Effector CD8-positive, alpha-beta T cell (primary cell): ENCODE data around the gene CKM.
"Not testable (repeated sequence)": the region's sequence is repeated elsewhere in the genome, so short reads cannot be mapped to it uniquely, and the experiment has no call there.

Source experiments
- DNase-seq: peaks from one replicate; lab custom pipeline; 2025; lab: John Stamatoyannopoulos, UW

Gene CKM

DNA sequence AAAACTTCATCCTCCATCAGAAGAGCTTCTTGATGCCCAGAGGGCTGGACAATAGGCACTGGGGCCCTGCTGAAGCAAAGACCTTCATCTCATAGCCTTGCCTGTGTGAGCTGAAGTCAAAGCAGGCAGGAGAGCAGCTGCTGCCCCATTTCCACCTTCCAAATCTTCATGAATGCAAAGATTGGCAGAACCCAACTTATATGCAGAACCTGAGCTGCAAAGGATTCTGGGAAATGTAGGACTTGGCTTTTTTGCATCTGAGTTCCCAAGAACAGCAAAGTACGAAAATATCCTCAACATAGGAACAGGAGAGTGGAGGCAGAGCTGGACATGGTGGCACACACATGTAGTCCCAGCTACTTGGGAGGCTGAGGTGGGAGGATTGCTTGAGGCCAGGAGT lies 30.8 kb downstream of the CKM start:
- no peak for DNase-seq

DNA sequence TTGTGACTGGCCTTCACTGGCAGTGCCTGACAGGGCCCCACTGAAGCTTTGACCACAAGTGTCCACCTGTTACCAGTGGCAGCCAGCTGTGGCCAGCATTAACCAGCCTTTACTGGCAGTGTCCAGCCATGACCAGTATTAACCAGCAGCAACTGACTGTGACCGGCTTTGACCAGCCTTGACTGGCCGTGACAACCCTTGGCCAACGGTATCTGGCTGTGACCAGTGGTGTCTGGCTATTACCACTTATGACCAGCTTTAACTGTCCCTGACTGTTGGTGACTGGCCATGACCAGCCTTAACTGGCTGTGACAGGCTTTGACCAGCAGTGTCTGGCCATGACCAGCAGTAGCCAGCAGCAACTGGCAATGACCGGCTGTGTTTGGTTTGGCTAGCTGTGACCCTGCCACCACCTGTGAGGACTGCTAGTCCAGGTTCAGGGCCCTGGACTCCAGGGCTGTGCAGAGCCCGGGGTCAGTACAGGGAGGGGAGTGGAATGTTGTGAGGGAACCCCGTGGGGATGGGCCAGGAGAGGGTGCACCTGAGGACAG lies 32.2 kb downstream of the CKM start:
- no peak for DNase-seq

DNA sequence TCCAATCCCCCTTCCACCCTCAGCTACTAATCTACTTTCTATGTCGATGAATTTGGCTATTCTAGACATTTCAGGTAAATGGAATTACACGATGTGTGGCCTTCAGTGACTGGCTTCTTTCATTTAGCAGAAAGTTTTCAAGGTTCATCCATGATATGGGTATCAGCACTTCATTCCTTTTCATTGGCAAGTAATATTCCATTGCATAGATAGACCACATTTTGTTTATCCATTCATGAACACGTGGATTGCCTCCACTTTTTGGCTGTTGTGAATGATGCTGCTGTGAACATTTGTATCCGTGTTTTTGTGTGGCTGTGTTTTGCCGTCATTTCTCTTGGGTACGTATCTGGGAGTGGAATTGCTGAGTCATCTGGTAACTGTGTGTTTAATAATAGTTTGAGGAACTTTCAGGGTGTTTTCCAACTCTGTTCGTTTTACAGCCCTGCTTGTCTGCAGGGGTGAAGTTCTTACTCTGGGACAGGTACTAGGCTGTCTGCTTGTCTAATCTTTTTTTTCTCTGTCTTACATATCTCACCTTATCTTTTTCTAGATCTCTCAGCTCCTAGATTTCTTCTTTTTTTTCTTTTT lies 39.1 kb downstream of the CKM start:
- no peak for DNase-seq

- DNase-seq, result no peak
Observed at GRCh38 chr19:45280471-45280961, 42.2 kb downstream of the CKM start.

GRCh38 chr19:45279587-45280192 lies 43.0 kb downstream of the CKM start:
- DNase-seq, result no peak

- DNase-seq, result no peak
Observed at GRCh38 chr19:45278087-45278486, 44.6 kb downstream of the CKM start.

DNA sequence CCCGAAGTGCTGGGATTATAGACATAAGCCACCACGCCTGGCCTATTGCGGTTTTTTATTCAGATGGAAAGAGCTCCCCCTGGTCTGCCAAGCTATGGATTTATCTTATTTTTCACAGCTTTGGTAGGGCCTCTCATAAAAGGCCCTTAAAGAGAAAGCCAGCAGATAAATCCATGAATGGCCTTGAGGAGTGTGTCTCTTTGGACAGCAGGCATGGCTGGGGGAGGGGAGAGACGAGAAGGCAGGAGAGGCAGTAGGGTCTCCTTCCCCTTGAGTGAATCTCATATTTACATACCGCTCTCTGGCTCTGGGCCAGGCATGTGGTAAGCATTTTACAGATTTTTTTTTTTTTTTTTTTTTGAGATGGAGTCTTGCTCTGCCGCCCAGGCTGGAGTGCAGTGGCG lies 46.4 kb downstream of the CKM start:
- no peak for DNase-seq

DNA sequence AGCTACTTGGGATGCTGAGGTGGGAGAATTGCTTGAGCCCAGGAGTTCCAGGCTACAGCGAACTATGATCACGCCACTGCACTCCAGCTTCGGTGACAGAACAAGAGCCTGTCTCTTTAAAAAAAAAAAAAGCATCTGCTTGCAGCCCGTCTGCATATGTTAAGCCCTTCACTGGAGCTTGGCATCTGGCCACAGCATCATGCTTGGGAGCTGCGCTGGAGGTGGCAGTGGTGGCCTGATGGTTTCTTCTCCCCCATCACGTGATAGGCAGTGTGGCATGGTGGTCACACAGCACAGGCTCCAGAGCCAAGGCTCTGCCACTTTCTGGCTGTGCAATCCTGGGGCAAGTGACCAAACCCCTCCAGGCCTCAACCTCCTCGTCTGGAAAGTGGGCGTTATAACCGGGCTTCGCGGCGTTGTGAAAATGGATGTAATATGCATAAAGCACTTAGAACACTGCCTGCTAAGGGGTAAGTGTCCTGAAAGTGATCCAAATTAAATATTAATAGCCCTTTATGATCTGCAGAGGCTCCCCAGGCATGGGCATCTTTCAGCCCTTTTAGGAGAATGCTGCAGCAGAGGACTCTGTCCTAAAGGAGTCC lies 47.2 kb downstream of the CKM start:
- no peak for DNase-seq

GRCh38 chr19:45273521-45273855 lies 49.2 kb downstream of the CKM start:
- no peak for DNase-seq

DNA sequence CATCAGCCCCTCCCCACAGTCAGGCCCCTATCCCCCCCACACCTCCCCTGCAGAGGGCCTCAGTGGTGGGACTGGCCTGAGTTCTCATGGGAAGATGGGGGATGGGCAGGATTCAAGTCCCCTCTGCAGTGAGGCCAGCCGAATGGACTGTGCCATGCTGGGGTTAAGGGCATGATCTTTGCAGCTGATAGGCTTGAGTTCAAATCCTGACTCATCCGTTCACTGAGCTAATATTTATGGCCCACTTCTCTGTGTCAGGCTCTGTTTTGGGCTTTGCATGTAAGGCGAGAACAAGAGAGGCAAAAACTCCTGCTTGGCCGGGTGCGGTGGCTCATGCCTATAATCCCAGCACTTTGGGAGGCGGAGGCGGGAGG lies 51.0 kb downstream of the CKM start:
- no peak for DNase-seq

DNA sequence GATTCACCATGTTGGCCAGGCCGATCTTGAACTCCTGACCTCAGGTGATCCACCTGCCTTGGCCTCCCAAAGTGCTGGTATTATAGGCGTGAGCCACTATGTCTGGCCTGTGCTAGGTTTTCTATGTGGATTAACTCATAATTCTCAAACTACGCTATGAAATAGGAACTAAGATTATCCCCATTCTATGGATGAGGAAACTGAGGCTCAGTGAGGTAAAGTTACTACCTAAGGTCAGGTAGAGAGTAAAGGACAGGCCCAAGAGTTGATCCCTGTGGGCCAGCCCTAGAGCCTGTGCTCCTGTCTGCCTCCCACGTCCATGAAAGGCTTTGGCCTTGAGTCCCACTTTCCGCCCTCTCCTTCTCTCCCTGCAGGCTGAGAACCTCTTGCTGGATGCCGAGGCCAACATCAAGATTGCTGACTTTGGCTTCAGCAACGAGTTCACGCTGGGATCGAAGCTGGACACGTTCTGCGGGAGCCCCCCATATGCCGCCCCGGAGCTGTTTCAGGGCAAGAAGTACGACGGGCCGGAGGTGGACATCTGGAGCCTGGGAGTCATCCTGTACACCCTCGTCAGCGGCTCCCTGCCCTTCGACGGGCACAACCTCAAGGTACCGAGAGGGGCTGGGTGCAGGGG lies 51.5 kb downstream of the CKM start:
- no peak for DNase-seq

GRCh38 chr19:45269939-45270338 lies 52.7 kb downstream of the CKM start:
- DNase-seq, result not testable (repeated sequence)

DNA sequence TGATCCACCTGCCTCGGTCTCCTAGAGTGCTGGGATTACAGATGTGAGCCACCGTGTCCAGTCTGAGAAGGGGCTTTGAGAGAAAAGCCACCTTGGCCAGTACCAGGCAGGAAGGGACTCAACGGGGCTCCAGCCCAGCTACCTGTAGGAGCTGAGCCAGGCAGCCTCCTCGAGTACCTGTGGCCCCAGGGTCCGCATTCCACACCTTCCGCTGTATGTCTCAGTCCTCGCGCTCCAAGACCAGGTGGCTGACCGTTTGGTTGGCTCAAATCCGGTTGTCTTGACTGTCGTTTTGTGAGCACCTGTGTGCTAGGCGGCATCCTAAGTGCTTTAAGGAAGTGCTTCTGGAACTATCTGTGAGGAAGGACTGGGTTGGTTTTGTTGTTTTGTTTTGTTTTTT lies 55.4 kb downstream of the CKM start:
- DNase-seq, result no peak

- no peak for DNase-seq
Observed at GRCh38 chr19:45265375-45265774, 57.3 kb downstream of the CKM start.

GRCh38 chr19:45264781-45265317 lies 57.8 kb downstream of the CKM start:
- no peak for DNase-seq

DNA sequence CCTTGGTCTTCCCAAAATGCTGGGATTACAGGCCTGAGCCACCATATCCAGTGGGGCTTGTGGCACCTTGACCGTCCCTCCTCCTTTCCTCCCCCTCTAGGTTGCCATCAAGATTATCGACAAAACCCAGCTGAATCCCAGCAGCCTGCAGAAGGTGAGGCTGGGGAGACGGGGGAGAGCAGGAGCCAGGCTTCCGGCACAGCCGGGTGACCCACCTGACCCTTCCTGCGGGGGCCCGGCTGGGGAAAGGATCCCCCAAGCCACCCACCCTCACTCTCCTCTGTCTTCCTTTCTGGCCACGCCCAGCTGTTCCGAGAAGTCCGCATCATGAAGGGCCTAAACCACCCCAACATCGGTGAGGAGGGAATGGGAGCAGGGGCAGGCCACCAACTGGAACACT lies 59.7 kb downstream of the CKM start:
- no peak for DNase-seq

- no peak for DNase-seq
Observed at GRCh38 chr19:45262570-45262969, 60.1 kb downstream of the CKM start.

GRCh38 chr19:45258862-45259261 lies 63.8 kb downstream of the CKM start:
- DNase-seq, result no peak

DNA sequence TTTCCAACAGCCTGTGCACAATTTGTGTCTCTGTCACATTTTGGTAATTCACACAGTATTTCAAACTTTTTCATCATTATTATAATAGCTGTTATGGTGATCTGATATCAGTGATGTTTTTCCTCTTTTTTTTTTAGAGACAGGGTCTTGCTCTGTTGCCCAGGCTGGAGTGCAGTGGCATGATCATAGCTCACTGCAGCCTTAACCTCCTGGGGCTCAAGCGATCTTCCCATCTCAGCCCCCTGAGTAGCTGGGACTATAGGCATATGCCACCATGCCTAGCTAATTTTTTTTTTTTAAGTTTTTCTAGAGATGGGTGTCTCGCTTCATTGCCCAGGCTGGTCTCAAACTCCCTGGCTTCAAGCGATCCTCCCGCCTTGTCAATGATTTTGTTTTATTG lies 65.8 kb downstream of the CKM start:
- no peak for DNase-seq
